Measurements from ENCODE around the gene FMNL1. TPM values are rescaled to one million over a fixed set of nuclear protein-coding genes. Genes with fewer than 3 reads are reported as not detected.
"Not testable (repeated sequence)": the region's sequence is repeated elsewhere in the genome, so short reads cannot be mapped to it uniquely, and the experiment has no call there.

The FMNL1 gene
- total RNA-seq, 1 donor from 2014 or later = 19.4 TPM

- no peak for DNase-seq (ENCODE audit: low spot score)
Measured at GRCh38 chr17:45234641-45235415, 13.1 kb downstream of the FMNL1 start.

GRCh38 chr17:45235416-45236281, 14.0 kb downstream of the FMNL1 start:
- no peak for DNase-seq (ENCODE audit: low spot score)

- no peak for DNase-seq (ENCODE audit: low spot score)
Measured at GRCh38 chr17:45236282-45236606, 14.6 kb downstream of the FMNL1 start.

GRCh38 chr17:45237686-45238085, 16.0 kb downstream of the FMNL1 start:
- DNase-seq (ENCODE audit: low spot score) = no peak

- DNase-seq (ENCODE audit: low spot score) = no peak
Measured at GRCh38 chr17:45238155-45238774, 16.6 kb downstream of the FMNL1 start.

GRCh38 chr17:45240905-45241327, 19.2 kb downstream of the FMNL1 start:
- no peak for DNase-seq (ENCODE audit: low spot score)

GRCh38 chr17:45241328-45242028, 19.8 kb downstream of the FMNL1 start:
- DNase-seq (ENCODE audit: low spot score) = no peak

GRCh38 chr17:45242029-45242414, 20.3 kb downstream of the FMNL1 start:
- no peak for DNase-seq (ENCODE audit: low spot score)

GRCh38 chr17:45243750-45244149, 22.1 kb downstream of the FMNL1 start:
- no peak for DNase-seq (ENCODE audit: low spot score)

GRCh38 chr17:45244725-45245656, 23.3 kb downstream of the FMNL1 start:
- no peak for DNase-seq (ENCODE audit: low spot score)

GRCh38 chr17:45246338-45246737, 24.7 kb downstream of the FMNL1 start:
- DNase-seq (ENCODE audit: low spot score) = no peak

- DNase-seq (ENCODE audit: low spot score) = no peak
Measured at GRCh38 chr17:45246861-45247428, 25.3 kb downstream of the FMNL1 start.

- DNase-seq (ENCODE audit: low spot score) = peak; percentile 96
Measured at GRCh38 chr17:45247429-45248131, 25.9 kb downstream of the FMNL1 start.

- no peak for DNase-seq (ENCODE audit: low spot score)
Measured at GRCh38 chr17:45248132-45248957, 26.7 kb downstream of the FMNL1 start.

- DNase-seq (ENCODE audit: low spot score) = no peak
Measured at GRCh38 chr17:45251931-45252330, 30.2 kb downstream of the FMNL1 start.

GRCh38 chr17:45253237-45253636, 31.6 kb downstream of the FMNL1 start:
- DNase-seq (ENCODE audit: low spot score) = not testable (repeated sequence)

GRCh38 chr17:45253879-45254278, 32.2 kb downstream of the FMNL1 start:
- no peak for DNase-seq (ENCODE audit: low spot score)

GRCh38 chr17:45255358-45255757, 33.7 kb downstream of the FMNL1 start:
- no peak for DNase-seq (ENCODE audit: low spot score)
